Smooth muscle cell (in vitro differentiated cells): ENCODE measurements around the gene POP7. TPM values are rescaled to one million over a fixed set of nuclear protein-coding genes. Genes with fewer than 3 reads are reported as not detected.

Source experiments
- DNase-seq: peaks from one replicate; lab custom pipeline; 2025; ENCODE audit not compliant: unreplicated experiment; lab: John Stamatoyannopoulos, UW
- H2AFZ ChIP-seq: fragments of 200-600 bp; sonication (generic); 2 replicates; pipeline ENCODE4 v1.6.0; 2016; ENCODE audit warnings: antibody characterized with exemption, low read depth, mild to moderate bottlenecking
- H3F3A ChIP-seq: fragments of 200-600 bp; sonication (generic); 2 replicates; pipeline ENCODE4 v1.6.0; 2017; ENCODE audit warnings: antibody characterized with exemption, low read depth
- H3K27ac ChIP-seq: fragments of 200-600 bp; sonication (generic); 2 replicates; pipeline ENCODE4 v1.5.1; 2016; ENCODE audit warnings: low read depth, mild to moderate bottlenecking
- H3K27me3 ChIP-seq: fragments of 200-600 bp; sonication (generic); 2 replicates; pipeline ENCODE4 v1.6.1; 2016; ENCODE audit warnings: low read depth, mild to moderate bottlenecking
- H3K36me3 ChIP-seq: fragments of 200-600 bp; sonication (generic); 2 replicates; pipeline ENCODE4 v1.5.1; 2016; ENCODE audit warnings: low read depth
- H3K4me1 ChIP-seq: fragments of 200-600 bp; sonication (generic); 2 replicates; pipeline ENCODE4 v1.5.1; 2016; ENCODE audit warnings: low read depth
- H3K4me2 ChIP-seq: fragments of 200-600 bp; sonication (generic); 2 replicates; pipeline ENCODE4 v1.6.0; 2016; ENCODE audit warnings: mild to moderate bottlenecking
- H3K4me3 ChIP-seq: fragments of 200-600 bp; sonication (generic); 2 replicates; pipeline ENCODE4 v1.5.1; 2016; ENCODE audit warnings: mild to moderate bottlenecking
- H3K79me2 ChIP-seq: fragments of 200-600 bp; sonication (generic); 2 replicates; pipeline ENCODE4 v1.6.0; 2016; ENCODE audit warnings: low read depth, mild to moderate bottlenecking
- H3K9ac ChIP-seq: fragments of 200-600 bp; sonication (generic); 2 replicates; pipeline ENCODE4 v1.6.0; 2016; ENCODE audit warnings: low read depth
- H3K9me3 ChIP-seq: fragments of 200-600 bp; sonication (generic); replicated peaks from 2 replicates; pipeline ENCODE4 v1.5.1; 2016; ENCODE audit warnings: low read depth
- H4K20me1 ChIP-seq: fragments of 200-600 bp; sonication (generic); 2 replicates; pipeline ENCODE4 v1.6.0; 2016; ENCODE audit warnings: low read depth
- CTCF ChIP-seq: fragments of 200-600 bp; sonication (generic); IDR thresholded peaks from 2 replicates; pipeline ENCODE4 v1.5.1; 2017; ENCODE audit warnings: borderline replicate concordance, mild to moderate bottlenecking, antibody characterized with exemption; ENCODE audit not compliant: insufficient read depth, poor library complexity, severe bottlenecking
- WGBS: methylation state at CpG from one replicate; pipeline ENCODE4 v1.1.7; 2016; ENCODE audit warnings: low lambda C conversion rate; 5-methylcytosine and 5-hydroxymethylcytosine counted together
- polyA plus RNA-seq: library from polyadenylated mRNA; unstranded; fragments of >200 nt; fragmentation: Nextera tagmentation; extraction: Ambion mirVana; gene quantifications from 2 replicates; pipeline ENCODE4 v1.2.1, GENCODE V29; 2016
- total RNA-seq: library from RNA; depleted of rRNA; stranded (reverse); fragments of >200 nt; gene quantifications from 2 replicates; pipeline ENCODE4 v1.2.3, GENCODE V29; 2014

Gene POP7
- total and polyA plus RNA-seq, 2 experiments from 2014 or later, result 19.5 to 58.7 TPM

GRCh38 chr7:100676501-100677306 lies 29.2 kb upstream of the POP7 start:
- peak overlapping the region; percentile 98 for H3K4me2 ChIP-seq
- TF ChIP-seq CTCF, result no peak
- H2AFZ ChIP-seq, result no peak overlapping the region
- H3K4me3 ChIP-seq, result peak overlapping the region; percentile 78
- H3K4me1 ChIP-seq, result no peaks in the 10 kb centered on the region
- H3K27ac ChIP-seq, result peak overlapping the region; percentile 59
- H3K36me3 ChIP-seq, result no peaks in the 10 kb centered on the region
- no peaks in the 10 kb centered on the region for H3K27me3 ChIP-seq
- peaks cover 68% of the 10 kb centered on the region for H4K20me1 ChIP-seq
- peaks cover 7% of the 10 kb centered on the region for H3F3A ChIP-seq
- no peaks in the 10 kb centered on the region for H3K9me3 ChIP-seq
- H3K9ac ChIP-seq, result peak overlapping the region; percentile 43
- H3K79me2 ChIP-seq, result peaks cover 32% of the 10 kb centered on the region
- 94% methylated on average over 23 of the region's 23 CpGs for WGBS
- DNase-seq, result no peak

- Histone ChIP-seq H3K4me3 (no peak overlapping the region), H3F3A (peaks cover 7% of the 10 kb centered on the region), H2AFZ (no peak overlapping the region), H3K4me1 (no peaks in the 10 kb centered on the region), H4K20me1 (peaks cover 76% of the 10 kb centered on the region), H3K9me3 (no peaks in the 10 kb centered on the region), H3K27me3 (no peaks in the 10 kb centered on the region), H3K4me2 (no peak overlapping the region), H3K27ac (no peak overlapping the region), H3K79me2 (peaks cover 32% of the 10 kb centered on the region), H3K9ac (no peak overlapping the region), H3K36me3 (no peaks in the 10 kb centered on the region)
- 96% methylated on average over 36 of the region's 36 CpGs for WGBS
- no peak for DNase-seq
- TF ChIP-seq CTCF, result no peak
These were observed 28.3 kb upstream of the POP7 start for GRCh38 chr7:100677308-100678267.

GRCh38 chr7:100678291-100678984 lies 27.5 kb upstream of the POP7 start:
- no peak for TF ChIP-seq CTCF
- H3K9me3 ChIP-seq, result no peaks in the 10 kb centered on the region
- H3F3A ChIP-seq, result peaks cover 7% of the 10 kb centered on the region
- DNase-seq, result no peak
- no peaks in the 10 kb centered on the region for H3K27me3 ChIP-seq
- H3K4me3 ChIP-seq, result no peak overlapping the region
- no peak overlapping the region for H3K4me2 ChIP-seq
- H4K20me1 ChIP-seq, result peaks cover 85% of the 10 kb centered on the region
- H3K27ac ChIP-seq, result no peak overlapping the region
- no peak overlapping the region for H3K9ac ChIP-seq
- H3K36me3 ChIP-seq, result no peaks in the 10 kb centered on the region
- no peaks in the 10 kb centered on the region for H3K4me1 ChIP-seq
- peaks cover 32% of the 10 kb centered on the region for H3K79me2 ChIP-seq
- no peak overlapping the region for H2AFZ ChIP-seq
- 92% methylated on average over 35 of the region's 35 CpGs for WGBS
